Esophagus squamous epithelium (tissue), 4 donors: ENCODE results near the gene ADPRHL1.

ENCODE experiments used
- CTCF ChIP-seq, 6 experiments: fragments of 450-650 bp in 4 of 6; fragments of 200-600 bp in 2 of 6; sonication (generic) in 2 of 6; IDR thresholded peaks; one replicate each; pipeline ENCODE4 v1.5.1; 2016 to 2019; ENCODE audit warnings: antibody characterized with exemption in 6 of 6, mild to moderate bottlenecking in 4 of 6, moderate library complexity in 4 of 6
- POLR2A ChIP-seq, 4 donors: fragments of 450-650 bp; IDR thresholded peaks; one replicate each; pipeline ENCODE4 v1.6.1; 2017; ENCODE audit warnings: antibody characterized with exemption in 4 of 4, mild to moderate bottlenecking in 4 of 4, moderate library complexity in 3 of 4

- no peak for TF ChIP-seq CTCF (IDR thresholded peaks at IDR 0.05)
- no peak for TF ChIP-seq POLR2A (IDR thresholded peaks at IDR 0.05)
These were observed 15.8 kb downstream of the ADPRHL1 start for GRCh38 chr13:113437408-113438010.
